Fibroblast of lung (primary cell): Measurements from ENCODE around the gene MIOX. TPM values are rescaled to one million over a fixed set of nuclear protein-coding genes. Genes with fewer than 3 reads are reported as not detected.

Experiments used
- DNase-seq, 2 donors: peaks; one replicate each; pipeline versions ENCODE4 v3.0.0 to v3.0.0-alpha.2; 2010; ENCODE audit warnings: low read depth in 2 of 2
- H2AFZ ChIP-seq: 2 replicates; pipeline ENCODE4 v1.5.1; 2012; ENCODE audit warnings: low read length, control low read depth, inconsistent platforms
- H3K27ac ChIP-seq: 2 replicates; pipeline ENCODE4 v1.5.1; 2011; ENCODE audit warnings: low read length, control low read depth; ENCODE audit not compliant: insufficient read depth
- H3K27me3 ChIP-seq: 2 replicates; pipeline ENCODE4 v1.5.1; 2011; ENCODE audit warnings: mild to moderate bottlenecking, low read length; ENCODE audit not compliant: control insufficient read depth, insufficient read depth
- H3K36me3 ChIP-seq: 2 replicates; pipeline ENCODE4 v1.5.1; 2011; ENCODE audit warnings: low read length; ENCODE audit not compliant: control insufficient read depth, insufficient read depth
- H3K4me1 ChIP-seq: 2 replicates; pipeline ENCODE4 v1.5.1; 2011; ENCODE audit warnings: low read length; ENCODE audit not compliant: control insufficient read depth, insufficient read depth; ENCODE audit errors: extremely low read depth
- H3K4me2 ChIP-seq: 2 replicates; pipeline ENCODE4 v1.5.1; 2011; ENCODE audit warnings: low read length, control low read depth; ENCODE audit not compliant: insufficient read depth; ENCODE audit errors: extremely low read depth
- H3K4me3 ChIP-seq, 4 experiments: fragments of 200-600 bp in 1 of 4; sonication (generic) in 1 of 4; replicated peaks in 1 of 4; 2 replicates each; pipeline ENCODE4 v1.5.1; 2011 to 2016; ENCODE audit warnings: low read length in 4 of 4, low read depth in 3 of 4, mild to moderate bottlenecking in 3 of 4, control low read depth in 2 of 4, inconsistent platforms in 1 of 4, mixed read lengths in 1 of 4; ENCODE audit not compliant: insufficient read depth in 1 of 4; ENCODE audit errors: control extremely low read depth in 1 of 4
- H3K79me2 ChIP-seq: 2 replicates; pipeline ENCODE4 v1.5.1; 2012; ENCODE audit warnings: mild to moderate bottlenecking, low read length, inconsistent platforms; ENCODE audit not compliant: control insufficient read depth, insufficient read depth
- H3K9ac ChIP-seq: 2 replicates; pipeline ENCODE4 v1.5.1; 2011; ENCODE audit warnings: mild to moderate bottlenecking, low read length, control low read depth; ENCODE audit not compliant: insufficient read depth
- H3K9me3 ChIP-seq: 2 replicates; pipeline ENCODE4 v1.5.1; 2012; ENCODE audit warnings: low read depth, low read length; ENCODE audit not compliant: control insufficient read depth, insufficient read depth
- H4K20me1 ChIP-seq: 2 replicates; pipeline ENCODE4 v1.5.1; 2011; ENCODE audit warnings: low read length; ENCODE audit not compliant: control insufficient read depth, insufficient read depth; ENCODE audit errors: extremely low read depth
- EZH2 ChIP-seq: IDR thresholded peaks from 2 replicates; pipeline ENCODE4 v1.5.1; 2012; ENCODE audit warnings: low read length, control low read depth, mild to moderate bottlenecking; ENCODE audit errors: missing control alignments
- polyA plus RNA-seq, 2 donors: library from polyadenylated mRNA; depleted of rRNA in 1 of 2; stranded (reverse) in 1 of 2; unstranded in 1 of 2; fragments of >200 nt; gene quantifications; 2 replicates each; pipeline ENCODE4 v1.2.1, GENCODE V29; 2011 to 2012; ENCODE audit warnings: missing spikeins in 1 of 2
- total RNA-seq: library from RNA; depleted of rRNA; stranded (reverse); fragments of >200 nt; gene quantifications from 2 replicates; pipeline ENCODE4 v1.2.1, GENCODE V29; 2014
- TF ChIP-seq, protein P1 (sequence below), 2 donors: IDR thresholded peaks in 1 of 2; conservative IDR thresholded peaks in 1 of 2; 1 replicate in 1 of 2; 2 replicates in 1 of 2; pipeline ENCODE4 v1.5.1; 2011 to 2012; ENCODE audit warnings: low read length in 2 of 2, control low read depth in 1 of 2, inconsistent platforms in 1 of 2, low read depth in 1 of 2, mild to moderate bottlenecking in 1 of 2

The MIOX gene
- total and polyA plus RNA-seq, 2 donors (not counting 1 experiment from before 2014, with no cell fraction given): 0.06 to 0.17 TPM

DNA sequence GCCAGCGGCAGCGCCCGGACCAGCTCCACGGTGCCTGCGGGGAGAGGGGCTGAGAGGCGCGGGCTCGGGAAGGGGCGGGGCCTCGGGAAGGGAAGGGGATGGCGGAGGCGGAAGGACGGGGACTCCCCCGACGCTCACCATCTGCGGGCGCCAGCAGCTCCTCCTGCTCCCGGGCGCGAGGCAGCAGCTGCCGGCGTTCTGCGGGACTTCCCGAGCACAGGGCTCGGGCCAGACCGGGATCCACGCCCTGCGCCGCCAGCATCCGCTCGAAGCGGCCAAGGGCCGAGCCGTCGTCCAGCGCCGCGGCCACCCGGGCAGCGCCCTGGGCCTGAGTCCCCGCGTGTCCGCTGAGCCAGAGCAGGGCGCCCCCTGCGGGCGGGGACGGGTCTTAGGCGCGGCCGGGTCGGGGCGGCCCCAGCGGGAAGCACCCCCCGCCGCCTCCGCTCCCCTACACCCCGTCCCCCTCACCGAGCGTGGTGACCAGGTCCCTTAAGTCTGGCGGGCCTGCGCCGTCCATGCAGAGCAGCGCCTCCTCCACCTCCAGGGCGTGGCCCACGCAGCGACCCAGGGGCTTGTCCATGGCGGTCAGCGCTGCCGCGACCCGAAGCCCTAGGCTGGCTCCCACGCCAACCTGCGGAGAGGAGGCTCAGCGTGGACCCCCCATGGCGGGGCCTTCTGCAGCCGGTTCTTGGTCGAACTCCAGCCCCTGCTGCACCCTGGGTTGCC, 39.6 kb downstream of the MIOX start:
- peak overlapping the region; percentile 84 for H3K9ac ChIP-seq
- TF ChIP-seq, protein P1, sequence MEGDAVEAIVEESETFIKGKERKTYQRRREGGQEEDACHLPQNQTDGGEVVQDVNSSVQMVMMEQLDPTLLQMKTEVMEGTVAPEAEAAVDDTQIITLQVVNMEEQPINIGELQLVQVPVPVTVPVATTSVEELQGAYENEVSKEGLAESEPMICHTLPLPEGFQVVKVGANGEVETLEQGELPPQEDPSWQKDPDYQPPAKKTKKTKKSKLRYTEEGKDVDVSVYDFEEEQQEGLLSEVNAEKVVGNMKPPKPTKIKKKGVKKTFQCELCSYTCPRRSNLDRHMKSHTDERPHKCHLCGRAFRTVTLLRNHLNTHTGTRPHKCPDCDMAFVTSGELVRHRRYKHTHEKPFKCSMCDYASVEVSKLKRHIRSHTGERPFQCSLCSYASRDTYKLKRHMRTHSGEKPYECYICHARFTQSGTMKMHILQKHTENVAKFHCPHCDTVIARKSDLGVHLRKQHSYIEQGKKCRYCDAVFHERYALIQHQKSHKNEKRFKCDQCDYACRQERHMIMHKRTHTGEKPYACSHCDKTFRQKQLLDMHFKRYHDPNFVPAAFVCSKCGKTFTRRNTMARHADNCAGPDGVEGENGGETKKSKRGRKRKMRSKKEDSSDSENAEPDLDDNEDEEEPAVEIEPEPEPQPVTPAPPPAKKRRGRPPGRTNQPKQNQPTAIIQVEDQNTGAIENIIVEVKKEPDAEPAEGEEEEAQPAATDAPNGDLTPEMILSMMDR (conservative IDR thresholded peaks at IDR 0.05 in 1 of 2, IDR thresholded peaks at IDR 0.05 in 1 of 2; ENCODE audit: low read depth in 1 of 2, low read length in 2 of 2): peak; percentile 15 to 51
- TF ChIP-seq EZH2: no peak
- peak overlapping the region; percentile 17 for H2AFZ ChIP-seq
- no peaks in the 10 kb centered on the region for H3K9me3 ChIP-seq
- peak overlapping the region; percentile 81 for H3K4me2 ChIP-seq
- peaks cover 9% of the 10 kb centered on the region for H3K27me3 ChIP-seq
- peak overlapping the region; percentile 71 for H3K27ac ChIP-seq
- H3K36me3 ChIP-seq: peaks cover 16% of the 10 kb centered on the region
- peaks cover 19% of the 10 kb centered on the region for H3K4me1 ChIP-seq
- H4K20me1 ChIP-seq: no peaks in the 10 kb centered on the region
- DNase-seq: peak; percentile 69 to 72
- peaks cover 18% of the 10 kb centered on the region for H3K79me2 ChIP-seq
- peak overlapping the region; percentile 53 to 82 (median 58) for H3K4me3 ChIP-seq

DNA sequence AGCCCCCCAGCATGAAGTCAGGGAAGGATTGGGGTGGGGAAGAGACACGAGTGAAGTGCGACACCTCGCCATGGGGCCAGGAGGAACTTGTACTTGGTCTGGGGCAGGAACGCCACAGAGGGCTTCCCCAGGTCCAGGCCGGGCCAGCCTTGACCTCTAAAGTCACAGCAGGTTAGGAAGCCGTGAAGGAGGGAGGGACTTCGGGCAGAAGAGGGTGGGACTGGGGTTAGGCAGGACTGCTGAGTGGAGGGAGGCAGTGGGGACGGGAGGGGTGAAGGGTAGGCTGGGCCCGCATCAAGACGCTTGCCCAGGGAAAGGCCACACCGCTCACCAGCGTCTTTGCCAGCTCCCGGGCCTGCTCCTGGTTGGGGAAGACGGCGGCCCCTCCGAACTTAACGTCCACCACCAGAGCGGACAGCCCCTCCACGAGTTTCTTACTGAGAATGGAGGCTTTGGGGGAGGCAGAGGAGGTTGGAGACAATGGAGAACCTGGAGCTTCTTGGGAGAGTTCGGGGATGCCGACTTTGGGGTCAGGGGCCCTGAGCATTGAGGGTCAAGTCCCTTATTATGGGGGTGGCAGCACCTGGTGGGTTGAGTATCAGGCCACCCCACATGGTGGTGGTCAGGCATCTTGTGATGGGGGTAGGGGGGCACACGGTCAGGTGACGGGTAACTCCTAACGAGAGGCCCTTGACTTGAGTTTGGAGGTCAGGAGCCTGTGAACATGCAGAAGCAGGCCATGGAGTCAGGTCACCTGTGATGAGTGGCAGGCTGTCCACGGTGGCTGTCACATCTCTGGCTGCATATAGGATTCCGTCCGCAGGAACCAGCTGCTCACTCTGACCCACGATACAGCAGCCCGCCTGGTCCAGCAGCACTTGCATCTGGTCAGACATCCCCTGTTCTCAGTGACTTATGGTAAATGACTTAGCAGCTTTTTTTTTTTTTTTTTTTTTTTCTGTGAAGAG, 40.5 kb downstream of the MIOX start:
- H3K4me3 ChIP-seq: peak overlapping the region; percentile 48 to 82 (median 58)
- peaks cover 18% of the 10 kb centered on the region for H3K79me2 ChIP-seq
- peak overlapping the region; percentile 84 for H3K9ac ChIP-seq
- H3K27me3 ChIP-seq: peaks cover 11% of the 10 kb centered on the region
- no peaks in the 10 kb centered on the region for H3K9me3 ChIP-seq
- no peaks in the 10 kb centered on the region for H4K20me1 ChIP-seq
- H2AFZ ChIP-seq: no peak overlapping the region
- peak; percentile 23 to 35 for DNase-seq
- peaks cover 21% of the 10 kb centered on the region for H3K4me1 ChIP-seq
- TF ChIP-seq, protein P1 (conservative IDR thresholded peaks at IDR 0.05 in 1 of 2, IDR thresholded peaks at IDR 0.05 in 1 of 2; ENCODE audit: low read depth in 1 of 2, low read length in 2 of 2): no peak
- no peak for TF ChIP-seq EZH2
- peak overlapping the region; percentile 81 for H3K4me2 ChIP-seq
- peak overlapping the region; percentile 71 for H3K27ac ChIP-seq
- peaks cover 9% of the 10 kb centered on the region for H3K36me3 ChIP-seq
